HepG2 (cell line): ENCODE measurements around the gene RAB2B. TPM values are rescaled to one million over a fixed set of nuclear protein-coding genes. Genes with fewer than 3 reads are reported as not detected.

Experiments used
- ATAC-seq: fragments of 200-7000 bp; cut with Tn5 transposase; 3 replicates; pipeline ENCODE4 v1.9.1; 2020; ENCODE audit warnings: mild to moderate bottlenecking, moderate library complexity
- BruUV-seq: library from RNA; stranded (reverse); fragments of 400-500 nt; replicated peaks from 2 replicates; lab custom pipeline; 2021; lab: Mats Ljungman, UMichigan
- CTCF ChIA-PET: fragments of 300-600 bp; formaldehyde crosslinking; extraction: SDS; loops from one replicate; lab custom pipeline; 2021; ENCODE audit warnings: low total read pairs, inconsistent platforms, low intra/inter-chr PET ratio; lab: Yijun Ruan, JAX
- POLR2A ChIA-PET: fragments of 350-600 bp; sonication (Branson Sonifier 250); formaldehyde crosslinking; loops from one replicate; lab custom pipeline; 2020; ENCODE audit warnings: antibody characterized with exemption, inconsistent platforms; lab: Yijun Ruan, JAX
- DNase-seq: peaks from one replicate; pipeline ENCODE4 v3.0.0-alpha.2; 2015; ENCODE audit warnings: low spot score
- FAIRE-seq: peaks from 3 replicates; lab custom pipeline; 2011; peaks lifted over from hg19 to GRCh38; lab: Jason Lieb, UNC
- H2AFZ ChIP-seq: one replicate; pipeline ENCODE4 v1.6.1; 2011; ENCODE audit warnings: low read length, inconsistent platforms
- H3K27ac ChIP-seq: fragments of 300-600 bp; 3 replicates; pipeline ENCODE4 v1.8.0; 2011; ENCODE audit warnings: mixed run types, mild to moderate bottlenecking, mixed read lengths, low read length, inconsistent platforms; ENCODE audit not compliant: insufficient read depth; ENCODE audit errors: extremely low read length
- H3K27me3 ChIP-seq, 2 experiments: fragments of 200-600 bp in 1 of 2; 2 replicates in 1 of 2; 3 replicates in 1 of 2; pipeline versions ENCODE4 v1.6.0 to v1.8.0; 2011; ENCODE audit warnings: low read length in 2 of 2, mild to moderate bottlenecking in 2 of 2, moderate library complexity in 2 of 2, inconsistent platforms in 1 of 2; ENCODE audit not compliant: insufficient read depth in 2 of 2, control insufficient read depth in 1 of 2
- H3K36me3 ChIP-seq, 2 experiments: fragments of 200-600 bp in 1 of 2; replicated peaks in 1 of 2; 2 replicates in 1 of 2; 3 replicates in 1 of 2; pipeline versions ENCODE4 v1.5.1 to v1.8.0; 2011; ENCODE audit warnings: low read length in 2 of 2, inconsistent platforms in 1 of 2; ENCODE audit not compliant: insufficient read depth in 2 of 2, control insufficient read depth in 1 of 2
- H3K4me1 ChIP-seq: 2 replicates; pipeline ENCODE4 v1.5.1; 2012; ENCODE audit warnings: low read length, inconsistent platforms; ENCODE audit not compliant: insufficient read depth
- H3K4me2 ChIP-seq: 2 replicates; pipeline ENCODE4 v1.6.0; 2011; ENCODE audit warnings: low read depth, low read length, inconsistent platforms
- H3K4me3 ChIP-seq, 3 experiments: fragments of 200-600 bp in 1 of 3; sonication (generic), shearing (Covaris generic) in 1 of 3; replicated peaks in 1 of 3; 2 replicates each; pipeline ENCODE4 v1.5.1; 2011 to 2016; ENCODE audit warnings: low read length in 3 of 3, inconsistent platforms in 2 of 3, low read depth in 2 of 3, mild to moderate bottlenecking in 2 of 3, control low read depth in 1 of 3, mixed read lengths in 1 of 3; ENCODE audit not compliant: insufficient read depth in 1 of 3
- H3K79me2 ChIP-seq: one replicate; pipeline ENCODE4 v1.6.1; 2011; ENCODE audit warnings: low read length, inconsistent platforms; ENCODE audit not compliant: insufficient read depth
- H3K9ac ChIP-seq: 2 replicates; pipeline ENCODE4 v1.6.0; 2011; ENCODE audit warnings: mild to moderate bottlenecking, low read depth, low read length, inconsistent platforms; ENCODE audit not compliant: insufficient read depth
- H3K9me3 ChIP-seq: 2 replicates; pipeline ENCODE4 v1.5.1; 2012; ENCODE audit warnings: mild to moderate bottlenecking, low read length
- H4K20me1 ChIP-seq: 2 replicates; pipeline ENCODE4 v1.6.0; 2011; ENCODE audit warnings: inconsistent platforms, mild to moderate bottlenecking, low read length, moderate library complexity; ENCODE audit not compliant: insufficient read depth
- HINFP ChIP-seq: sonication (generic); formaldehyde crosslinking; IDR thresholded peaks from 2 replicates; pipeline ENCODE4 v1.4.0; 2020; ENCODE audit warnings: low read depth, mild to moderate bottlenecking, missing genetic modification reagents
- KDM5A ChIP-seq: fragments of 200-600 bp; sonication (generic); IDR thresholded peaks from 2 replicates; pipeline ENCODE4 v1.7.0; 2018; ENCODE audit warnings: antibody characterized with exemption, mild to moderate bottlenecking, low read length, borderline replicate concordance
- NAIF1 ChIP-seq: sonication (generic); formaldehyde crosslinking; IDR thresholded peaks from 2 replicates; pipeline ENCODE4 v1.5.0; 2020; ENCODE audit warnings: mild to moderate bottlenecking, missing genetic modification reagents, borderline replicate concordance
- RELA ChIP-seq: sonication (generic); formaldehyde crosslinking; IDR thresholded peaks from 2 replicates; pipeline ENCODE4 v1.4.0; 2020; ENCODE audit warnings: missing genetic modification reagents
- SMAD1 ChIP-seq: sonication (generic); formaldehyde crosslinking; IDR thresholded peaks from 2 replicates; pipeline ENCODE4 v1.4.0; 2020; ENCODE audit warnings: missing genetic modification reagents, low read depth, mild to moderate bottlenecking, borderline replicate concordance
- SMC3 ChIP-seq: IDR thresholded peaks from 2 replicates; pipeline ENCODE4 v1.6.1; 2011; ENCODE audit warnings: low read length, improper control_type of control experiment
- SP4 ChIP-seq: sonication (generic); formaldehyde crosslinking; IDR thresholded peaks from 2 replicates; pipeline ENCODE4 v1.8.1; 2023; ENCODE audit warnings: mild to moderate bottlenecking, missing genetic modification reagents
- SYNCRIP ChIP-seq: fragments of 200-400 bp; formaldehyde crosslinking; IDR thresholded peaks from 2 replicates; pipeline ENCODE4 v1.6.1; 2018; ENCODE audit warnings: mild to moderate bottlenecking, low read depth, low read length; ENCODE audit not compliant: insufficient read depth
- TAF15 ChIP-seq: fragments of 200-400 bp; formaldehyde crosslinking; IDR thresholded peaks from one replicate; pipeline ENCODE4 v1.6.1; 2018; ENCODE audit warnings: mild to moderate bottlenecking, low read depth, low read length; ENCODE audit not compliant: poor library complexity, severe bottlenecking
- ZNF232 ChIP-seq: sonication (generic); formaldehyde crosslinking; IDR thresholded peaks from 2 replicates; pipeline ENCODE4 v1.4.0; 2020; ENCODE audit warnings: missing genetic modification reagents, borderline replicate concordance
- ZNF605 ChIP-seq: sonication (generic); formaldehyde crosslinking; IDR thresholded peaks from 2 replicates; pipeline ENCODE4 v1.8.0; 2022; ENCODE audit warnings: mild to moderate bottlenecking, missing genetic modification reagents
- ZNF709 ChIP-seq: sonication (generic); formaldehyde crosslinking; IDR thresholded peaks from 2 replicates; pipeline ENCODE4 v1.5.0; 2020; ENCODE audit warnings: mild to moderate bottlenecking, missing genetic modification reagents
- whole genome bisulfite sequencing: methylation state at CpG from one replicate; pipeline ENCODE4 v1.1.6; 2017; ENCODE audit warnings: low lambda C conversion rate; 5-methylcytosine and 5-hydroxymethylcytosine counted together
- in situ Hi-C: cut with HindIII; loops from 2 replicates; pipeline ENCODE4 v1.10.0; 2017; ENCODE audit warnings: low pct_unique_long_range_greater_than_20kb; ENCODE audit not compliant: extremely low pct_ligation_motif_present
- intact Hi-C: fragments of 100-400 bp; cut with micrococcal nuclease; formaldehyde crosslinking; loops from one replicate; pipeline ENCODE4 v1.10.0; 2022; ENCODE audit not compliant: unreplicated experiment
- polyA plus RNA-seq, 8 experiments: library from polyadenylated mRNA; depleted of rRNA in 3 of 8; stranded (reverse) in 7 of 8; unstranded in 1 of 8; fragments of >200 nt; fragmentation: Illumina TruSeq in 4 of 8; extraction: Trizol in 4 of 8; gene quantifications; 2 replicates each; pipeline versions ENCODE4 v1.2.1 to v1.2.3, GENCODE V29; 2011 to 2016; ENCODE audit warnings: low read depth in 4 of 8, missing spikeins in 1 of 8, mixed read lengths in 1 of 8; ENCODE audit not compliant: insufficient read depth in 1 of 8
- total RNA-seq, 5 experiments: library from RNA; depleted of rRNA; stranded (reverse); fragments of >200 nt; fragmentation: Illumina TruSeq; extraction: Trizol; gene quantifications; 2 replicates each; pipeline ENCODE4 v1.2.3, GENCODE V29; 2016; ENCODE audit warnings: low read depth in 1 of 5
- TF ChIP-seq, protein P1 (sequence below): sonication (generic); formaldehyde crosslinking; IDR thresholded peaks from 2 replicates; pipeline ENCODE4 v1.9.0; 2021; ENCODE audit warnings: mild to moderate bottlenecking, missing genetic modification reagents
- TF ChIP-seq, protein P2 (sequence below): sonication (generic); formaldehyde crosslinking; IDR thresholded peaks from 2 replicates; pipeline ENCODE4 v1.9.0; 2021; ENCODE audit warnings: missing genetic modification reagents, borderline replicate concordance

The RAB2B gene
- total and polyA plus RNA-seq, 2 of the 13 experiments (the other 11 are each of a cell fraction or from before 2014, with no cell fraction given) = 36.0 to 60.6 TPM

- in situ Hi-C loops (no loop called here), intact Hi-C loops (no loop called here)
- DNase-seq = no peak
- BruUV-seq = no TSS peak
- H4K20me1 ChIP-seq = no peaks in the 10 kb centered on the region
- no peaks in the 10 kb centered on the region for H3K4me1 ChIP-seq
- H3K27me3 ChIP-seq = no peaks in the 10 kb centered on the region
- H2AFZ ChIP-seq = no peak overlapping the region
- no peak overlapping the region for H3K27ac ChIP-seq
- no peak for ATAC-seq
- CTCF ChIA-PET = no interaction called here
- no peak for FAIRE-seq
- H3K79me2 ChIP-seq = peaks cover 3% of the 10 kb centered on the region
- WGBS = 83% methylated on average over 1 of the region's 1 CpG
- H3K36me3 ChIP-seq = peaks cover 24 to 73% of the 10 kb centered on the region in 2 experiments
- H3K9ac ChIP-seq = no peak overlapping the region
- no peaks in the 10 kb centered on the region for H3K9me3 ChIP-seq
- no peak overlapping the region for H3K4me2 ChIP-seq
- POLR2A ChIA-PET = interaction anchor here (1.3 kb wide), 1 partner anchor 9 kb away, joined by 5 read pairs; no protein-coding TSS in a partner anchor
- H3K4me3 ChIP-seq = no peak overlapping the region
- no peak for TF ChIP-seq KDM5A
- TF ChIP-seq, protein P1, sequence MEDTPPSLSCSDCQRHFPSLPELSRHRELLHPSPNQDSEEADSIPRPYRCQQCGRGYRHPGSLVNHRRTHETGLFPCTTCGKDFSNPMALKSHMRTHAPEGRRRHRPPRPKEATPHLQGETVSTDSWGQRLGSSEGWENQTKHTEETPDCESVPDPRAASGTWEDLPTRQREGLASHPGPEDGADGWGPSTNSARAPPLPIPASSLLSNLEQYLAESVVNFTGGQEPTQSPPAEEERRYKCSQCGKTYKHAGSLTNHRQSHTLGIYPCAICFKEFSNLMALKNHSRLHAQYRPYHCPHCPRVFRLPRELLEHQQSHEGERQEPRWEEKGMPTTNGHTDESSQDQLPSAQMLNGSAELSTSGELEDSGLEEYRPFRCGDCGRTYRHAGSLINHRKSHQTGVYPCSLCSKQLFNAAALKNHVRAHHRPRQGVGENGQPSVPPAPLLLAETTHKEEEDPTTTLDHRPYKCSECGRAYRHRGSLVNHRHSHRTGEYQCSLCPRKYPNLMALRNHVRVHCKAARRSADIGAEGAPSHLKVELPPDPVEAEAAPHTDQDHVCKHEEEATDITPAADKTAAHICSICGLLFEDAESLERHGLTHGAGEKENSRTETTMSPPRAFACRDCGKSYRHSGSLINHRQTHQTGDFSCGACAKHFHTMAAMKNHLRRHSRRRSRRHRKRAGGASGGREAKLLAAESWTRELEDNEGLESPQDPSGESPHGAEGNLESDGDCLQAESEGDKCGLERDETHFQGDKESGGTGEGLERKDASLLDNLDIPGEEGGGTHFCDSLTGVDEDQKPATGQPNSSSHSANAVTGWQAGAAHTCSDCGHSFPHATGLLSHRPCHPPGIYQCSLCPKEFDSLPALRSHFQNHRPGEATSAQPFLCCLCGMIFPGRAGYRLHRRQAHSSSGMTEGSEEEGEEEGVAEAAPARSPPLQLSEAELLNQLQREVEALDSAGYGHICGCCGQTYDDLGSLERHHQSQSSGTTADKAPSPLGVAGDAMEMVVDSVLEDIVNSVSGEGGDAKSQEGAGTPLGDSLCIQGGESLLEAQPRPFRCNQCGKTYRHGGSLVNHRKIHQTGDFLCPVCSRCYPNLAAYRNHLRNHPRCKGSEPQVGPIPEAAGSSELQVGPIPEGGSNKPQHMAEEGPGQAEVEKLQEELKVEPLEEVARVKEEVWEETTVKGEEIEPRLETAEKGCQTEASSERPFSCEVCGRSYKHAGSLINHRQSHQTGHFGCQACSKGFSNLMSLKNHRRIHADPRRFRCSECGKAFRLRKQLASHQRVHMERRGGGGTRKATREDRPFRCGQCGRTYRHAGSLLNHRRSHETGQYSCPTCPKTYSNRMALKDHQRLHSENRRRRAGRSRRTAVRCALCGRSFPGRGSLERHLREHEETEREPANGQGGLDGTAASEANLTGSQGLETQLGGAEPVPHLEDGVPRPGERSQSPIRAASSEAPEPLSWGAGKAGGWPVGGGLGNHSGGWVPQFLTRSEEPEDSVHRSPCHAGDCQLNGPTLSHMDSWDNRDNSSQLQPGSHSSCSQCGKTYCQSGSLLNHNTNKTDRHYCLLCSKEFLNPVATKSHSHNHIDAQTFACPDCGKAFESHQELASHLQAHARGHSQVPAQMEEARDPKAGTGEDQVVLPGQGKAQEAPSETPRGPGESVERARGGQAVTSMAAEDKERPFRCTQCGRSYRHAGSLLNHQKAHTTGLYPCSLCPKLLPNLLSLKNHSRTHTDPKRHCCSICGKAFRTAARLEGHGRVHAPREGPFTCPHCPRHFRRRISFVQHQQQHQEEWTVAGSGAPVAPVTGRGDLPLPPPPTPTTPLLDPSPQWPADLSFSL (CRISPR knock-in tag) = no peak
- TF ChIP-seq SMC3 = no peak
- TF ChIP-seq ZNF709 (CRISPR knock-in tag) = no peak
- no peak for TF ChIP-seq SMAD1
- TF ChIP-seq NAIF1 = no peak
- TF ChIP-seq, protein P2, sequence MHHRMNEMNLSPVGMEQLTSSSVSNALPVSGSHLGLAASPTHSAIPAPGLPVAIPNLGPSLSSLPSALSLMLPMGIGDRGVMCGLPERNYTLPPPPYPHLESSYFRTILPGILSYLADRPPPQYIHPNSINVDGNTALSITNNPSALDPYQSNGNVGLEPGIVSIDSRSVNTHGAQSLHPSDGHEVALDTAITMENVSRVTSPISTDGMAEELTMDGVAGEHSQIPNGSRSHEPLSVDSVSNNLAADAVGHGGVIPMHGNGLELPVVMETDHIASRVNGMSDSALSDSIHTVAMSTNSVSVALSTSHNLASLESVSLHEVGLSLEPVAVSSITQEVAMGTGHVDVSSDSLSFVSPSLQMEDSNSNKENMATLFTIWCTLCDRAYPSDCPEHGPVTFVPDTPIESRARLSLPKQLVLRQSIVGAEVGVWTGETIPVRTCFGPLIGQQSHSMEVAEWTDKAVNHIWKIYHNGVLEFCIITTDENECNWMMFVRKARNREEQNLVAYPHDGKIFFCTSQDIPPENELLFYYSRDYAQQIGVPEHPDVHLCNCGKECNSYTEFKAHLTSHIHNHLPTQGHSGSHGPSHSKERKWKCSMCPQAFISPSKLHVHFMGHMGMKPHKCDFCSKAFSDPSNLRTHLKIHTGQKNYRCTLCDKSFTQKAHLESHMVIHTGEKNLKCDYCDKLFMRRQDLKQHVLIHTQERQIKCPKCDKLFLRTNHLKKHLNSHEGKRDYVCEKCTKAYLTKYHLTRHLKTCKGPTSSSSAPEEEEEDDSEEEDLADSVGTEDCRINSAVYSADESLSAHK (CRISPR knock-in tag) = no peak
- TF ChIP-seq TAF15 = no peak
- no peak for TF ChIP-seq ZNF605
- TF ChIP-seq SYNCRIP = no peak
- TF ChIP-seq SP4 = no peak
- TF ChIP-seq ZNF232 (CRISPR knock-in tag) = no peak
- no peak for TF ChIP-seq HINFP (CRISPR knock-in tag)
- no peak for TF ChIP-seq RELA
These were observed 9.1 kb downstream of the RAB2B start for GRCh38 chr14:21467616-21468015.
